Nephron (organoid): ENCODE results near the gene ZNF222.
A peak's percentile ranks its signal among the peaks of the same experiment; 100 is the strongest.

Experiments
- H3K27ac Mint-ChIP-seq, 3 experiments: 2 replicates each; pipeline ENCODE4 v1.8.0; 2020; ENCODE audit warnings: mixed read lengths in 3 of 3, mild to moderate bottlenecking in 2 of 3, moderate library complexity in 1 of 3
- H3K27me3 Mint-ChIP-seq: 2 replicates; pipeline ENCODE4 v1.8.0; 2021; ENCODE audit warnings: low read depth, mild to moderate bottlenecking, moderate library complexity, mixed read lengths
- H3K36me3 Mint-ChIP-seq: 2 replicates; pipeline ENCODE4 v1.8.0; 2020; ENCODE audit warnings: low read depth, mixed read lengths
- H3K4me1 Mint-ChIP-seq: 2 replicates; pipeline ENCODE4 v1.8.0; 2020; ENCODE audit warnings: mixed read lengths
- H3K4me3 Mint-ChIP-seq, 3 experiments: 2 replicates each; pipeline ENCODE4 v1.8.0; 2020; ENCODE audit warnings: mild to moderate bottlenecking in 3 of 3, mixed read lengths in 3 of 3, moderate library complexity in 2 of 3
- H3K9me3 Mint-ChIP-seq: 2 replicates; pipeline ENCODE4 v1.8.0; 2020; ENCODE audit warnings: mixed read lengths
- CTCF ChIP-seq, 3 experiments: fragments of 200-600 bp; sonication (generic); IDR thresholded peaks; one replicate each; pipeline ENCODE4 v1.5.0; 2021; ENCODE audit warnings: antibody characterized with exemption in 3 of 3; ENCODE audit not compliant: unreplicated experiment in 3 of 3

ZNF222 gene

GRCh38 chr19:44032001-44032610, 6.9 kb downstream of the ZNF222 start:
- Mint-ChIP-seq H3K36me3 (peaks cover 85% of the 10 kb centered on the region), H3K4me1 (peaks cover 7% of the 10 kb centered on the region), H3K27ac (no peak overlapping the region), H3K4me3 (no peak overlapping the region), H3K9me3 (peaks cover 85% of the 10 kb centered on the region), H3K27me3 (peaks cover 7% of the 10 kb centered on the region)
- TF ChIP-seq CTCF (IDR thresholded peaks at IDR 0.05; ENCODE audit: unreplicated experiment in 3 of 3), result no peak

DNA sequence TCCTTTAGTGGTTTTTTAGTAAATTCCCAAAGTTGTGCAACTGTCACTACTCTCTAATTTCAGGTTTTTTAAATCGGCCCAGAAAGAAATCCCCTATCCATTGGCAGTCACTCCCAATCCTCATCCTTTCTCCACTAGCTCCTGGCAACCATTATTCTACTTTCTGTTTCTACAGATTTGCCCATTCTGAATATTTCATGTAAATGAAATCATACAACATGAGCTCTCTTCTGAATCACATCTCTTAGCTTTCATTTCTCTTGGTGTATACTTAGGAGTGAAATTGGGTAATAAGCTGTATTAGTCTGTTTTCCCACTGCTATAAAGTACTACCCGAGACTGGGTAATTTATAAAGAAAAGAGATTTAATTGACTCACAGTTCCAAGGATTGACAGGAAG, 17.0 kb downstream of the ZNF222 start:
- Mint-ChIP-seq H3K36me3 (no peaks in the 10 kb centered on the region), H3K27me3 (peaks cover 14% of the 10 kb centered on the region), H3K4me1 (no peaks in the 10 kb centered on the region), H3K9me3 (peaks cover 22% of the 10 kb centered on the region), H3K27ac (no peak overlapping the region), H3K4me3 (no peak overlapping the region)
- TF ChIP-seq CTCF (IDR thresholded peaks at IDR 0.05; ENCODE audit: unreplicated experiment in 3 of 3), result no peak

- no peak for TF ChIP-seq CTCF (IDR thresholded peaks at IDR 0.05; ENCODE audit: unreplicated experiment in 3 of 3)
- H3K27me3 Mint-ChIP-seq, result peaks cover 26% of the 10 kb centered on the region
- H3K36me3 Mint-ChIP-seq, result peaks cover 33% of the 10 kb centered on the region
- H3K9me3 Mint-ChIP-seq, result peaks cover 5% of the 10 kb centered on the region
- H3K4me3 Mint-ChIP-seq, result peak overlapping the region; percentile 96 to 100 (median 99)
- peak overlapping the region; percentile 91 to 96 (median 92) for H3K27ac Mint-ChIP-seq
- peaks cover 29% of the 10 kb centered on the region for H3K4me1 Mint-ChIP-seq
These were observed 25.8 kb downstream of the ZNF222 start for GRCh38 chr19:44050740-44051649.

- H3K4me3 Mint-ChIP-seq, result peak within 1 kb of the TSS; percentile 96 to 100 (median 99)
- peaks cover 37% of the 10 kb centered on the region for H3K36me3 Mint-ChIP-seq
- no peak for TF ChIP-seq CTCF (IDR thresholded peaks at IDR 0.05; ENCODE audit: unreplicated experiment in 3 of 3)
- H3K27ac Mint-ChIP-seq, result peak within 1 kb of the TSS; percentile 91 to 96 (median 92)
- peaks cover 21% of the 10 kb centered on the region for H3K27me3 Mint-ChIP-seq
- H3K9me3 Mint-ChIP-seq, result peaks cover 5% of the 10 kb centered on the region
- H3K4me1 Mint-ChIP-seq, result peaks cover 29% of the 10 kb centered on the region
These were observed 26.6 kb downstream of the ZNF222 start, which contains the start of gene ZNF223 for GRCh38 chr19:44051650-44052402. TSS of gene ZNF223 (plus strand) at chr19:44052036. CDS start at chr19:44055177, 3,141 bp downstream.

DNA sequence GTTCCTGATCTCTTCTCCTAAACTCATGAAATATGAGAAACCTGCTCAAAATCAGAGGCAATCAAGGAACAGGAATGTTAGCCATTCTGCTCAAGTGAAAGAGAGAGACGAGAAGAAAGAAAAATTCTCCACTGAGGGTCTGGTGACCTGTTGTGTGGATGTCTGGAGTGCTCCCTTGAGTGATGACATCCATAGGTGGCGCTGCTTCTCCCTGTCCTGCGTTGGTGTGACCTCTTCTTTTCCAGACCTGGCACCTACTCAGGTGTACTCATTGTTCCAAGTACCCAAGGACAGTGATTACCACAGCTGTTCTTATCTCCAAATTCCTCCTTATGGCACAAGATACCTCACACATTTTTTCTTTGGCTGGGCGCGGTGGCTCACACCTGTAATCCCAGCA, 30.7 kb downstream of the ZNF222 start:
- Mint-ChIP-seq H3K9me3 (peaks cover 5% of the 10 kb centered on the region), H3K4me1 (peaks cover 29% of the 10 kb centered on the region), H3K4me3 (peak overlapping the region in 1 of 3 experiments; percentile 28), H3K36me3 (peaks cover 77% of the 10 kb centered on the region), H3K27ac (no peak overlapping the region), H3K27me3 (peaks cover 8% of the 10 kb centered on the region)
- TF ChIP-seq CTCF (IDR thresholded peaks at IDR 0.05; ENCODE audit: unreplicated experiment in 3 of 3), result no peak
